SH-SY5Y (cell line): Measurements from ENCODE around the gene PRDM15.

Source experiments
- GATA2 ChIP-seq: IDR thresholded peaks from 2 replicates; pipeline ENCODE4 v1.6.1; 2011; ENCODE audit warnings: mild to moderate bottlenecking, low read depth, low read length
- GATA3 ChIP-seq: IDR thresholded peaks from 2 replicates; pipeline ENCODE4 v1.6.1; 2011; ENCODE audit warnings: low read depth, mild to moderate bottlenecking, low read length, moderate library complexity

DNA sequence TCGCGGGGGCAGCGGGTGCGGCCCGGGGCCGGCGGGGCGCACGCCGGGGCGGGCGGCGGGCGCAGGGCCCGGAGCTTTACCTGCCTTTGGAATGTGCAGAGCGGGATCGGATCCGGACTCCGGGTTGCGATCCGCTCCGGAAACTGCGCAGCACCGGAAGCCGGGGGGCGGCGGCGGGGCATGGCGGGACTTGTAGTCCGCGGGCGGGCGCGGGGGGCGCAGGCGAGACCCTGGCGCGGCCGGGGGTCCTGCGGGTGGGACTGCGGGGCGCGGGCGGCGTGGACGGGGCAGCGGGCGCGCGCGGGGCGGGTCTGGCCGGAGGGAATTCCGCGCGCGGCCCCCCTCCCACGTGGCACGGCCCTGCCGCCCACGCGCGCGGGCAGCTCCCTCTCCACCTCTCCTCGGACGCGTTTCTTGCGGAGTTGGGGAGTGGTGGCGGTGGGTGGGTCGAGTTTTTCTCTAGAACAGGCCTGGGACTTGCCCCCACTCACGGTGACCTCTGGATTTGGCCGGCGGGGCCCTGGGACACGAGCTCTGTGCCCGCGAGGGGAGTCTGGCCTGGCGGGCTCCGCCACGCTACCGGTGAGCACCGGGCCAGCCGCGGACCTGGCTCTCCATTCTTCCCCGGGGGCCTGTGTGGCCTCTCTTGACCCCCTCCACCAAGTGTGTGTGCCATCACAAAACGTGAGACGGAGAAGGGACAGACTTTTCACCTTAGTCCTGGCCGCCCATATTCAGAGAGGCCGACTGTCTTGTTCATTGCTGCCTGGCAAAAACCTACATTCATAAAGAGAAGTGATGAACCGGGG, at the start of gene PRDM15:
- TF ChIP-seq GATA2 (no peak), GATA3 (no peak)
